IMR-90 (cell line): ENCODE measurements around the gene ATG10.

Source experiments
- BHLHE40 ChIP-seq: fragments of 150-350 bp; IDR thresholded peaks from 2 replicates; pipeline ENCODE4 v1.6.1; 2016; ENCODE audit warnings: mild to moderate bottlenecking, low read depth, low read length
- CEBPB ChIP-seq: IDR thresholded peaks from 2 replicates; pipeline ENCODE4 v1.6.1; 2012; ENCODE audit warnings: low read depth, low read length, improper control_type of control experiment
- CHD1 ChIP-seq: IDR thresholded peaks from 2 replicates; pipeline ENCODE4 v1.6.1; 2012; ENCODE audit warnings: low read depth, low read length, improper control_type of control experiment
- FOS ChIP-seq: fragments of 150-350 bp; IDR thresholded peaks from 2 replicates; pipeline ENCODE4 v1.6.1; 2016; ENCODE audit warnings: low read depth, low read length
- MAFK ChIP-seq: IDR thresholded peaks from 2 replicates; pipeline ENCODE4 v1.6.1; 2012; ENCODE audit warnings: low read depth, low read length, improper control_type of control experiment
- MAZ ChIP-seq: IDR thresholded peaks from 2 replicates; pipeline ENCODE4 v1.6.1; 2012; ENCODE audit warnings: low read depth, mild to moderate bottlenecking, low read length, improper control_type of control experiment, moderate library complexity, borderline replicate concordance
- POLR2A ChIP-seq: IDR thresholded peaks from 2 replicates; pipeline ENCODE4 v1.6.1; 2012; ENCODE audit warnings: mild to moderate bottlenecking, low read depth, low read length
- RAD21 ChIP-seq: IDR thresholded peaks from 2 replicates; pipeline ENCODE4 v1.6.1; 2012; ENCODE audit warnings: low read length, improper control_type of control experiment
- RFX5 ChIP-seq: IDR thresholded peaks from 2 replicates; pipeline ENCODE4 v1.8.0; 2012; ENCODE audit warnings: low read depth, mild to moderate bottlenecking, low read length, moderate library complexity
- TF ChIP-seq, protein P1 (sequence below): conservative IDR thresholded peaks from 2 replicates; pipeline ENCODE4 v1.5.1; 2012; ENCODE audit warnings: mild to moderate bottlenecking, low read depth, low read length, improper control_type of control experiment
- TF ChIP-seq, protein P2 (sequence below): fragments of 150-350 bp; IDR thresholded peaks from 2 replicates; pipeline ENCODE4 v1.6.1; 2017; ENCODE audit warnings: mild to moderate bottlenecking, antibody characterized with exemption, low read length, low read depth
- TF ChIP-seq, protein P3 (sequence below): fragments of 150-350 bp; IDR thresholded peaks from 2 replicates; pipeline ENCODE4 v1.6.1; 2016; ENCODE audit warnings: low read depth, mild to moderate bottlenecking, low read length, moderate library complexity, borderline replicate concordance

DNA sequence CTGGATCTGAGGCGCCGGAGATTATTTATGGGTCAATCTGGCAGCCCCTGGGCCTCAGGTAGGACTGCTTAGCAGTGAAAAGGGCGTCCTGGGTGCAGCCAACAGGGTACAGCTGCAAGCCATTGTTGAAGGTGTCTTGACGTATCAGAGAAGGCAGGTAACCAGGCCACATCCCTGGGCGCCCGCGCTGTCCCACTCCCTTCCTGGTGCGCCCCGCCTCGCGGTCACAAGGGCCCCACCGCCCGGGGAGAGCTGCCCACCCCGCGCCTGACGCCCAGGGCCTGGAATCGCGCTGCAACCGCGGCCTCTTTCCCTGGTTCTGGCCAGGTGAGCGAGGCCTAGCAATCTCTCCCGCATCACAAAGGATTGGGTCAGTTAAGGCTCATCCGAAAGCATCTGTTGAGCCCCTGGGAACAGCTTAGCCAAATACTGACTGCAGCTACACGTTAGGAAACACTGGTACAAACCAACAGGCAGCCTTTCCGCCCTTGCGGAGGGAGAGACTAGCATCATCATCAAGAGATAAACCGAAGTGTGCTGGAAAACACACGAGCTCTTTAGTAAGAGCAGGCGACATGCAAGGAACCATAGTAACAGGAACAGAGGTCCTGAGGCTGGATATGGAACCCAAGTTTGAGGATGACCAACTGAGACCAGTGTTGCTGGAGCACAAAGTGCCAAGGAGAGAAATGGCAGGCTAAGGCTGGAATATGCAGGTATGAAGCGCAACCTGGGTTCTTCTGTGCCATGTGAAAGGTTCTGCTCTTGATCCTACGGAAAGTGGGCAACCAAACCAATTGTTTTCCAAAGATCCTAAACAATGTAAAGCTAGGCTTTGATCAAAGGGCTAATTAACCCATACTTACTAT is 302.8 kb downstream of the ATG10 start:
- TF ChIP-seq RAD21 (no peak), MAZ (no peak), MAFK (no peak), RFX5 (no peak), CEBPB (no peak), POLR2A (peak; percentile 32; the same call in 1 of the 2 replicates), CHD1 (no peak), BHLHE40 (no peak), FOS (no peak)
- TF ChIP-seq, protein P1, sequence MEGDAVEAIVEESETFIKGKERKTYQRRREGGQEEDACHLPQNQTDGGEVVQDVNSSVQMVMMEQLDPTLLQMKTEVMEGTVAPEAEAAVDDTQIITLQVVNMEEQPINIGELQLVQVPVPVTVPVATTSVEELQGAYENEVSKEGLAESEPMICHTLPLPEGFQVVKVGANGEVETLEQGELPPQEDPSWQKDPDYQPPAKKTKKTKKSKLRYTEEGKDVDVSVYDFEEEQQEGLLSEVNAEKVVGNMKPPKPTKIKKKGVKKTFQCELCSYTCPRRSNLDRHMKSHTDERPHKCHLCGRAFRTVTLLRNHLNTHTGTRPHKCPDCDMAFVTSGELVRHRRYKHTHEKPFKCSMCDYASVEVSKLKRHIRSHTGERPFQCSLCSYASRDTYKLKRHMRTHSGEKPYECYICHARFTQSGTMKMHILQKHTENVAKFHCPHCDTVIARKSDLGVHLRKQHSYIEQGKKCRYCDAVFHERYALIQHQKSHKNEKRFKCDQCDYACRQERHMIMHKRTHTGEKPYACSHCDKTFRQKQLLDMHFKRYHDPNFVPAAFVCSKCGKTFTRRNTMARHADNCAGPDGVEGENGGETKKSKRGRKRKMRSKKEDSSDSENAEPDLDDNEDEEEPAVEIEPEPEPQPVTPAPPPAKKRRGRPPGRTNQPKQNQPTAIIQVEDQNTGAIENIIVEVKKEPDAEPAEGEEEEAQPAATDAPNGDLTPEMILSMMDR, result no peak
- TF ChIP-seq, protein P2, sequence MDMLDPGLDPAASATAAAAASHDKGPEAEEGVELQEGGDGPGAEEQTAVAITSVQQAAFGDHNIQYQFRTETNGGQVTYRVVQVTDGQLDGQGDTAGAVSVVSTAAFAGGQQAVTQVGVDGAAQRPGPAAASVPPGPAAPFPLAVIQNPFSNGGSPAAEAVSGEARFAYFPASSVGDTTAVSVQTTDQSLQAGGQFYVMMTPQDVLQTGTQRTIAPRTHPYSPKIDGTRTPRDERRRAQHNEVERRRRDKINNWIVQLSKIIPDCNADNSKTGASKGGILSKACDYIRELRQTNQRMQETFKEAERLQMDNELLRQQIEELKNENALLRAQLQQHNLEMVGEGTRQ, result no peak
- TF ChIP-seq, protein P3, sequence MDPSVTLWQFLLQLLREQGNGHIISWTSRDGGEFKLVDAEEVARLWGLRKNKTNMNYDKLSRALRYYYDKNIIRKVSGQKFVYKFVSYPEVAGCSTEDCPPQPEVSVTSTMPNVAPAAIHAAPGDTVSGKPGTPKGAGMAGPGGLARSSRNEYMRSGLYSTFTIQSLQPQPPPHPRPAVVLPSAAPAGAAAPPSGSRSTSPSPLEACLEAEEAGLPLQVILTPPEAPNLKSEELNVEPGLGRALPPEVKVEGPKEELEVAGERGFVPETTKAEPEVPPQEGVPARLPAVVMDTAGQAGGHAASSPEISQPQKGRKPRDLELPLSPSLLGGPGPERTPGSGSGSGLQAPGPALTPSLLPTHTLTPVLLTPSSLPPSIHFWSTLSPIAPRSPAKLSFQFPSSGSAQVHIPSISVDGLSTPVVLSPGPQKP, result no peak
